Transverse colon (tissue), 4 donors: Measurements from ENCODE around the gene PSMF1. TPM values are rescaled to one million over a fixed set of nuclear protein-coding genes. Genes with fewer than 3 reads are reported as not detected.

Source experiments
- DNase-seq: peaks from one replicate; pipeline ENCODE4 v3.0.0-alpha.2; 2019
- H3K27ac ChIP-seq, 4 donors: fragments of 200-600 bp; sonication (generic); 2 replicates each; pipeline ENCODE4 v1.5.1; 2016 to 2018; ENCODE audit warnings: inconsistent platforms in 4 of 4
- H3K27me3 ChIP-seq: fragments of 200-600 bp; sonication (generic); 2 replicates; pipeline ENCODE4 v1.5.1; 2017; ENCODE audit warnings: inconsistent platforms
- H3K36me3 ChIP-seq, 4 donors: fragments of 200-600 bp; sonication (generic); 2 replicates each; pipeline ENCODE4 v1.5.1; 2017 to 2019; ENCODE audit warnings: inconsistent platforms in 4 of 4
- H3K4me1 ChIP-seq, 4 donors: fragments of 200-600 bp; sonication (generic); 2 replicates each; pipeline ENCODE4 v1.5.1; 2017 to 2020; ENCODE audit warnings: inconsistent platforms in 4 of 4
- H3K4me3 ChIP-seq, 4 donors: fragments of 200-600 bp; sonication (generic); 1 replicate in 1 of 4; 2 replicates in 3 of 4; pipeline versions ENCODE4 v1.5.1 to v1.6.1; 2017 to 2019; ENCODE audit warnings: inconsistent platforms in 4 of 4
- H3K9me3 ChIP-seq, 2 donors: fragments of 200-600 bp; sonication (generic); 2 replicates each; pipeline ENCODE4 v1.5.1; 2017 to 2019; ENCODE audit warnings: inconsistent platforms in 2 of 2
- EP300 ChIP-seq: sonication (generic); formaldehyde crosslinking; IDR thresholded peaks from one replicate; pipeline ENCODE4 v1.6.1; 2017; ENCODE audit warnings: antibody characterized with exemption, low read depth
- POLR2A ChIP-seq: fragments of 450-650 bp; IDR thresholded peaks from one replicate; pipeline ENCODE4 v1.6.1; 2016; ENCODE audit warnings: antibody characterized with exemption, mild to moderate bottlenecking, moderate library complexity
- POLR2AphosphoS5 ChIP-seq, 3 donors: sonication (generic); formaldehyde crosslinking; IDR thresholded peaks; one replicate each; pipeline ENCODE4 v1.6.1; 2016; ENCODE audit warnings: antibody characterized with exemption in 3 of 3
- WGBS, 2 donors: methylation state at CpG; one replicate each; pipeline ENCODE4 v1.1.5; 2018; ENCODE audit warnings: low coverage in 1 of 2; 5-methylcytosine and 5-hydroxymethylcytosine counted together
- in situ Hi-C, 4 donors: fragments of 200-750 bp; cut with MboI; loops; one replicate each; pipeline versions ENCODE4 v1.15.0 to v1.15.1; 2017; ENCODE audit warnings: low sequenced_read_pairs in 3 of 4, low pct_ligation_motif_present in 1 of 4, low pct_unique_long_range_greater_than_20kb in 1 of 4
- intact Hi-C: fragments of 100-400 bp; cut with DNase I; formaldehyde crosslinking; loops from one replicate; pipeline ENCODE4 v1.15.1; 2023; ENCODE audit warnings: low total_unique reads
- total RNA-seq, 4 donors: library from RNA; depleted of rRNA; stranded (reverse); fragments of >200 nt; gene quantifications; one replicate each; pipeline ENCODE4 v1.1.0, GENCODE V29; 2016
- TF ChIP-seq, protein P1 (sequence below), 5 experiments: fragments of 200-600 bp in 3 of 5; fragments of 450-650 bp in 2 of 5; sonication (generic) in 3 of 5; IDR thresholded peaks; 1 replicate in 2 of 5; 2 replicates in 3 of 5; pipeline ENCODE4 v1.5.1; 2016 to 2017; ENCODE audit warnings: antibody characterized with exemption in 5 of 5, inconsistent platforms in 3 of 5, mild to moderate bottlenecking in 2 of 5, moderate library complexity in 1 of 5

Gene PSMF1
- 100 to 1,000 TPM in 3 of 4 donors, 10 to 100 TPM in 1; 55.1 to 173 (median 120) TPM for total RNA-seq

GRCh38 chr20:1118336-1119127, at the start of gene PSMF1:
PSMF1 (plus strand) TSS chr20:1118602; CDS start chr20:1118774, 172 bp downstream.
- H3K4me3 ChIP-seq, result peak within 1 kb of the TSS; percentile 70 to 100 (median 78)
- TF ChIP-seq EP300 (no peak), POLR2AphosphoS5 (IDR thresholded peaks at IDR 0.05) (peak; percentile 69 to 86 (median 79)), POLR2A (peak; percentile 68)
- TF ChIP-seq, protein P1, sequence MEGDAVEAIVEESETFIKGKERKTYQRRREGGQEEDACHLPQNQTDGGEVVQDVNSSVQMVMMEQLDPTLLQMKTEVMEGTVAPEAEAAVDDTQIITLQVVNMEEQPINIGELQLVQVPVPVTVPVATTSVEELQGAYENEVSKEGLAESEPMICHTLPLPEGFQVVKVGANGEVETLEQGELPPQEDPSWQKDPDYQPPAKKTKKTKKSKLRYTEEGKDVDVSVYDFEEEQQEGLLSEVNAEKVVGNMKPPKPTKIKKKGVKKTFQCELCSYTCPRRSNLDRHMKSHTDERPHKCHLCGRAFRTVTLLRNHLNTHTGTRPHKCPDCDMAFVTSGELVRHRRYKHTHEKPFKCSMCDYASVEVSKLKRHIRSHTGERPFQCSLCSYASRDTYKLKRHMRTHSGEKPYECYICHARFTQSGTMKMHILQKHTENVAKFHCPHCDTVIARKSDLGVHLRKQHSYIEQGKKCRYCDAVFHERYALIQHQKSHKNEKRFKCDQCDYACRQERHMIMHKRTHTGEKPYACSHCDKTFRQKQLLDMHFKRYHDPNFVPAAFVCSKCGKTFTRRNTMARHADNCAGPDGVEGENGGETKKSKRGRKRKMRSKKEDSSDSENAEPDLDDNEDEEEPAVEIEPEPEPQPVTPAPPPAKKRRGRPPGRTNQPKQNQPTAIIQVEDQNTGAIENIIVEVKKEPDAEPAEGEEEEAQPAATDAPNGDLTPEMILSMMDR (IDR thresholded peaks at IDR 0.05), result peak; percentile 5 to 39 (median 13)
- no peaks in the 10 kb centered on the region for H3K9me3 ChIP-seq
- peak; percentile 96 for DNase-seq
- H3K36me3 ChIP-seq, result no peaks in the 10 kb centered on the region
- 0% methylated on average over 39 of the region's 62 CpGs; no CpG with 5 or more reads in 1 of the 2 donors for WGBS, 2 donors
- in situ Hi-C loops (loop anchor here in 3 of 4 donors (25.0 kb wide), 3 partner anchors 281 to 344 kb away; partner anchors contain the start of genes NSFL1C (in 2 of the 3) and FAM110A (in 1 of the 3)), intact Hi-C loops (no loop called here)
- H3K27ac ChIP-seq, result peak within 1 kb of the TSS; percentile 82 to 91 (median 86)
- H3K4me1 ChIP-seq, result peaks cover 26 to 51% (median 34%) of the 10 kb centered on the region in 4 donors
- H3K27me3 ChIP-seq, result no peaks in the 10 kb centered on the region

DNA sequence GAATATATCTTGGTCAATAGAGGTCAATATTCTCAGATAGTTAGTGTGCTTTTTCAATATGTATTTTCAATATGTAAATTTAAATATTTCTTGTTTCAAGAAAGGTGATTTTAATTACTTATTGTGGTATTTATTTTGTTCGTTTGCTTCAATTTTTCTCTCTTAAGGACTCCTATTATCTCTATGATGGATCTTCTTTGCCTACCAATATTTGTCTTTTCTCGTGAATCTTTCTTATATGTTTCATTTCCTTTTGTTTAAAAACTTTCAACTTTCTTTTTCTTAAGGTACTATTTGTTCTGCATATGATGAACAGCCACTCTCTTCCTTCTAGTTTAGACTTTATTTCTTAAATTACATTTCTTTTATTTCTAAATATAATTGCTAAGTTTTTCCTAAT, 46.1 kb upstream of the PSMF1 start:
- Histone ChIP-seq H3K27me3 (no peaks in the 10 kb centered on the region), H3K36me3 (no peaks in the 10 kb centered on the region), H3K9me3 (no peaks in the 10 kb centered on the region), H3K4me1 (no peaks in the 10 kb centered on the region), H3K4me3 (no peak overlapping the region), H3K27ac (no peak overlapping the region)
- TF ChIP-seq, protein P1 (IDR thresholded peaks at IDR 0.05), result no peak
- TF ChIP-seq POLR2AphosphoS5 (IDR thresholded peaks at IDR 0.05), result no peak
- TF ChIP-seq POLR2A, result no peak
- no peak for TF ChIP-seq EP300
- DNase-seq, result no peak
- in situ Hi-C loops (no loop called here), intact Hi-C loops (no loop called here)
- WGBS, 2 donors, result 81 to 90% methylated on average over 2 of the region's 2 CpGs

DNA sequence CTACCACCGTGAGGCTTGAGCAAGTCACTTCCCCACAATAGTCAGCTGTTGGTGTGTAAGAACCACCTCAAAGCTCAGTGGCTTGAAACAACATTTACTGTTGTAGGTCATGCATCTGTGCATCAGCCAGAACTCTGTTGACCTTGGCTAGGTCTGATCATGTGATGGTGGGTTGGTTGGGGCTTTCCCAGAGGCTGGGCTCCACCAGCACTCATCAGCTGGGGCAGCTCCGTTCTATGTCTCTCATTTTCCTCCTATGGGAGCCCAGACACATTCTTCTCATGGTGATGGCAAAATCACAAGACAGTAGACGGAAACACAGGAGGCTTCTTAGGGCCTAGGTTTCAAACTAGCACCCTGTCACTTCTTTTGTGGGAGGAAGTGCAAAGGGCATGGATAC, 42.8 kb upstream of the PSMF1 start:
- Histone ChIP-seq H3K27me3 (no peaks in the 10 kb centered on the region), H3K36me3 (no peaks in the 10 kb centered on the region), H3K4me1 (no peaks in the 10 kb centered on the region), H3K9me3 (no peaks in the 10 kb centered on the region), H3K4me3 (no peak overlapping the region), H3K27ac (no peak overlapping the region)
- TF ChIP-seq EP300 (no peak), POLR2AphosphoS5 (IDR thresholded peaks at IDR 0.05) (no peak), POLR2A (no peak)
- TF ChIP-seq, protein P1 (IDR thresholded peaks at IDR 0.05), result no peak
- 80 to 84% methylated on average over 2 to 3 of the region's 3 CpGs for WGBS, 2 donors
- in situ Hi-C loops (no loop called here), intact Hi-C loops (no loop called here)
- no peak for DNase-seq

DNA sequence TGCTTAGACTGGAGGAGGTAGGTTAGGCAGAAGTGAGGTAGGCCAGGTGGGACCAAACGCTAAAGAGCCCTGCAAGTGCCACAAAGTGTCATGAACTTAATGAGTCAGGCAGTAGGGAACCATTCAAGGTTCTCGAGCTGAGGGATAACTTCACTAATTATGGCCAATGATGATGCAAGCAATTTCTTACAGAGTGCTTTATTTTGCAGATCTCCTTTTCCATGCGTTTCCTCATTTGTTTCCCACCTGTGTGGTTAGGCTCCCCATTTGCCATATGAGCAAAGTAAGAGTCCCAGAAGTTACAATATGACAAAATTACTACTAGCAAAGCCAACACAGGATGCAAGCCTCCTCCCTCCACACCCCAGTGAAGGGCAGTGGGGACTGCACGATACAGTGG, 36.5 kb upstream of the PSMF1 start:
- H3K4me3 ChIP-seq, result no peak overlapping the region
- no peaks in the 10 kb centered on the region for H3K36me3 ChIP-seq
- 97% methylated on average over 4 of the region's 4 CpGs; no CpG with 5 or more reads in 1 of the 2 donors for WGBS, 2 donors
- DNase-seq, result no peak
- no peaks in the 10 kb centered on the region for H3K4me1 ChIP-seq
- no peaks in the 10 kb centered on the region for H3K9me3 ChIP-seq
- H3K27me3 ChIP-seq, result no peaks in the 10 kb centered on the region
- in situ Hi-C loops, result no loop called here
- no peak overlapping the region for H3K27ac ChIP-seq
- TF ChIP-seq, protein P1 (IDR thresholded peaks at IDR 0.05), result no peak
- TF ChIP-seq POLR2A, result no peak
- no peak for TF ChIP-seq EP300
- TF ChIP-seq POLR2AphosphoS5 (IDR thresholded peaks at IDR 0.05), result no peak
- intact Hi-C loops, result no loop called here
